ENCODE data around the gene DMAC2L.

The DMAC2L gene

GRCh38 chr14:50375760-50376159, 63.6 kb downstream of the DMAC2L start:
- peaks cover 0 to 3% of the 10 kb centered on the region in 2 donors for H3K36me3 ChIP-seq (ENCODE audit: control insufficient read depth in 2 of 2, insufficient read depth in 2 of 2, low read length in 2 of 2)
- H3K9me3 ChIP-seq (ENCODE audit: control insufficient read depth in 2 of 2, low read length in 2 of 2) = no peaks in the 10 kb centered on the region
- no peaks in the 10 kb centered on the region for H3K27me3 ChIP-seq (ENCODE audit: control insufficient read depth in 2 of 2, insufficient read depth in 2 of 2, low read length in 2 of 2)
- no peak overlapping the region for H3K9ac ChIP-seq (ENCODE audit: low read depth in 1 of 2, low read length in 2 of 2)
- H3K27ac ChIP-seq (ENCODE audit: low read depth in 2 of 2, low read length in 2 of 2) = no peak overlapping the region
- no peak overlapping the region for H3K4me3 ChIP-seq (ENCODE audit: low read length in 2 of 2)
- peaks cover 2 to 4% of the 10 kb centered on the region in 2 donors for H3K4me1 ChIP-seq (ENCODE audit: control insufficient read depth in 2 of 2, insufficient read depth in 2 of 2, low read length in 2 of 2)

Data from mucosa of rectum (tissue), 2 donors.